CD1c-positive myeloid dendritic cell (primary cell): ENCODE measurements around the gene TAF1L.
A peak's percentile ranks its signal among the peaks of the same experiment; 100 is the strongest.

Experiments used
- DNase-seq: peaks from one replicate; pipeline ENCODE4 v3.0.0-alpha.2; 2016; ENCODE audit errors: extremely low spot score

Gene TAF1L

GRCh38 chr9:32589083-32589723, 46.3 kb downstream of the TAF1L start:
- DNase-seq = peak; percentile 63

- DNase-seq = no peak
These were observed 47.6 kb downstream of the TAF1L start for GRCh38 chr9:32587901-32588300.

GRCh38 chr9:32584784-32585183, 50.7 kb downstream of the TAF1L start:
- DNase-seq = no peak

GRCh38 chr9:32581512-32582143, 53.8 kb downstream of the TAF1L start:
- peak; percentile 48 for DNase-seq

- DNase-seq = no peak
These were observed 54.7 kb downstream of the TAF1L start for GRCh38 chr9:32580631-32581300.

GRCh38 chr9:32579706-32580331, 55.6 kb downstream of the TAF1L start:
- DNase-seq = peak; percentile 86
